ENCODE data around the gene CHRNB2. TPM values are rescaled to one million over a fixed set of nuclear protein-coding genes. Genes with fewer than 3 reads are reported as not detected.

CHRNB2 gene
- total and polyA plus RNA-seq, 9 donors: 0.04 to 0.25 (median 0.15) TPM; not detected in 3

GRCh38 chr1:154551474-154551873, 16.1 kb upstream of the CHRNB2 start:
- intact Hi-C loops (cut with DNase I): loop anchor here in 2 of 4 donors (10.0 kb wide), 3 partner anchors 147 to 533 kb away; partner anchors contain the start of genes IL6R (in 1 of the 2) and KCNN3 (in 1 of the 2)
- 89 to 92% (median 92%) methylated on average over 4 of the region's 4 CpGs for WGBS, 3 donors
- Histone ChIP-seq H3K4me3 (no peak overlapping the region), H3K27ac (no peak overlapping the region), H3K9me3 (no peaks in the 10 kb centered on the region), H3K27me3 (no peaks in the 10 kb centered on the region), H3K36me3 (peaks cover 3% of the 10 kb centered on the region), H3K4me1 (ENCODE audit: insufficient read depth) (peaks cover 6% of the 10 kb centered on the region)
- no peak for DNase-seq
- TF ChIP-seq EP300 (IDR thresholded peaks at IDR 0.05) (no peak), POLR2A (IDR thresholded peaks at IDR 0.05) (no peak)
- TF ChIP-seq, protein P1, sequence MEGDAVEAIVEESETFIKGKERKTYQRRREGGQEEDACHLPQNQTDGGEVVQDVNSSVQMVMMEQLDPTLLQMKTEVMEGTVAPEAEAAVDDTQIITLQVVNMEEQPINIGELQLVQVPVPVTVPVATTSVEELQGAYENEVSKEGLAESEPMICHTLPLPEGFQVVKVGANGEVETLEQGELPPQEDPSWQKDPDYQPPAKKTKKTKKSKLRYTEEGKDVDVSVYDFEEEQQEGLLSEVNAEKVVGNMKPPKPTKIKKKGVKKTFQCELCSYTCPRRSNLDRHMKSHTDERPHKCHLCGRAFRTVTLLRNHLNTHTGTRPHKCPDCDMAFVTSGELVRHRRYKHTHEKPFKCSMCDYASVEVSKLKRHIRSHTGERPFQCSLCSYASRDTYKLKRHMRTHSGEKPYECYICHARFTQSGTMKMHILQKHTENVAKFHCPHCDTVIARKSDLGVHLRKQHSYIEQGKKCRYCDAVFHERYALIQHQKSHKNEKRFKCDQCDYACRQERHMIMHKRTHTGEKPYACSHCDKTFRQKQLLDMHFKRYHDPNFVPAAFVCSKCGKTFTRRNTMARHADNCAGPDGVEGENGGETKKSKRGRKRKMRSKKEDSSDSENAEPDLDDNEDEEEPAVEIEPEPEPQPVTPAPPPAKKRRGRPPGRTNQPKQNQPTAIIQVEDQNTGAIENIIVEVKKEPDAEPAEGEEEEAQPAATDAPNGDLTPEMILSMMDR (IDR thresholded peaks at IDR 0.05): no peak

GRCh38 chr1:154552036-154552435, 15.5 kb upstream of the CHRNB2 start:
- WGBS, 3 donors: 89 to 93% (median 90%) methylated on average over 6 of the region's 6 CpGs
- intact Hi-C loops (cut with DNase I): loop anchor here in 2 of 4 donors (10.0 kb wide), 3 partner anchors 147 to 533 kb away; partner anchors contain the start of genes IL6R (in 1 of the 2) and KCNN3 (in 1 of the 2)
- Histone ChIP-seq H3K4me3 (no peak overlapping the region), H3K4me1 (ENCODE audit: insufficient read depth) (peaks cover 8% of the 10 kb centered on the region), H3K27me3 (no peaks in the 10 kb centered on the region), H3K27ac (no peak overlapping the region), H3K36me3 (peaks cover 3% of the 10 kb centered on the region), H3K9me3 (no peaks in the 10 kb centered on the region)
- TF ChIP-seq EP300 (IDR thresholded peaks at IDR 0.05) (no peak), POLR2A (IDR thresholded peaks at IDR 0.05) (no peak)
- TF ChIP-seq, protein P1 (IDR thresholded peaks at IDR 0.05): no peak
- no peak for DNase-seq

DNA sequence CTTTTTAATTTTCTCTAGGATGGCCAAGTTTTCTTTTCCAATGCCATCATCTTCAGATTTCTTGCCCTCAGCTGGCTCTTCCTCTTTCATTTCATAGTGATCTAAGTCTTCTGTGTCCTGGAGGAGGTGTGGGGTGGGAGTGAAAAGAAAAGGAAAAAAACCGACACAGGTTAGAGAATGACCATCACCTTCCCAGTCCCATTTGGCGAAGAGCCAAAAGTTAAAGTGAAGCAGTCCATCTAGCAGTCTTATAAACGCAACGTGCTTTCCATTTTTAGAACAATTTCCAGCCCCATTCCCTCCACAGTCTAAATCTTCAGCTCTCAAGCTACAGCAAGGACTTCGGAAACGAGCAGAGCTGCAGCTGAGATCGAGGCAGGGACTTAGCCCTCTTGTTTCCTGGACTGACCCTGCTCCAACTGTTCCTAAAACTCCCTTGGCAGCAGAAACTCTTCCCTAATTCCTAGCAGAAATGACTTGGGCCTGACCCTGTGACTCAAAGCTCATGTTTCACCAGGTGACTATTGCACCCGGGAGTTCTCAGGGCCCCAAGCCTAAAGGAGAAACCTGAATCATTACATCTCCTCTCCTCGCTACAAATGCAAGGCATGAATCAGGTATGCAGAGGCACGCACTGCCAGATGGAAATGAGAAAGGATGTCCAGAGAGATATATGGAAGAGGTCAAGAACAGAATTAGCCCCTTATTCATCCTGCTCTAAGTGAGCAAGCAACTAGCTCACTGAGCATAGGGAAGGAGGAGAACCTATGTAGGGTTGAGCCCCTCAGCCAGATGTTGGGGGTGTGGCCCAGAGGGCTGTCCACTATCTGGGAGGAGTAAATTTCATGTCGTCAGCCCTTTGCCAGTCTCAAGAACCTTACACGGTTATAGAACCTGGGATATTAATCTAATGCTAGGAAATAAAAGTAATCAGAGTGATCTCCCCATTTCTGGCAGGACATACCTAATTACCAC, 14.2 kb upstream of the CHRNB2 start:
- intact Hi-C loops (cut with DNase I): loop anchor here in 2 of 4 donors (10.0 kb wide), 3 partner anchors 149 to 531 kb away; partner anchors contain the start of genes IL6R (in 1 of the 2) and KCNN3 (in 1 of the 2)
- peaks cover 9% of the 10 kb centered on the region for H3K4me1 ChIP-seq (ENCODE audit: insufficient read depth)

GRCh38 chr1:154556422-154556821, 11.2 kb upstream of the CHRNB2 start:
- intact Hi-C loops (cut with DNase I): loop anchor here in 3 of 4 donors (5.0 to 10.0 kb wide), 4 partner anchors 152 to 528 kb away; partner anchors contain the start of genes IL6R (in 1 of the 3) and KCNN3 (in 1 of the 3)

More for the DNA sequence above, 14.2 kb upstream of the CHRNB2 start:
- TF ChIP-seq EP300 (IDR thresholded peaks at IDR 0.05) (no peak), POLR2A (IDR thresholded peaks at IDR 0.05) (no peak)
- TF ChIP-seq, protein P1 (IDR thresholded peaks at IDR 0.05): no peak
- WGBS, 3 donors: 61 to 64% (median 63%) methylated on average over 12 of the region's 12 CpGs
- H3K9me3 ChIP-seq: no peaks in the 10 kb centered on the region
- DNase-seq: no peak
- no peaks in the 10 kb centered on the region for H3K27me3 ChIP-seq
- H3K4me3 ChIP-seq: no peak overlapping the region
- no peak overlapping the region for H3K27ac ChIP-seq
- peaks cover 3% of the 10 kb centered on the region for H3K36me3 ChIP-seq

More at GRCh38 chr1:154556422-154556821, 11.2 kb upstream of the CHRNB2 start:
- Histone ChIP-seq H3K9me3 (no peaks in the 10 kb centered on the region), H3K27ac (no peak overlapping the region), H3K27me3 (no peaks in the 10 kb centered on the region), H3K4me1 (ENCODE audit: insufficient read depth) (peaks cover 9% of the 10 kb centered on the region), H3K36me3 (peaks cover 3% of the 10 kb centered on the region), H3K4me3 (peak overlapping the region; percentile 94)
- TF ChIP-seq EP300 (IDR thresholded peaks at IDR 0.05) (no peak), POLR2A (IDR thresholded peaks at IDR 0.05) (no peak)
- TF ChIP-seq, protein P1 (IDR thresholded peaks at IDR 0.05): no peak
- DNase-seq: no peak
- 0 to 3% (median 2%) methylated on average over 4 of the region's 4 CpGs for WGBS, 3 donors

All from ovary (tissue), 9 donors.